ENCODE data around the gene MAP4K2. TPM values are rescaled to one million over a fixed set of nuclear protein-coding genes. Genes with fewer than 3 reads are reported as not detected.
A peak's percentile ranks its signal among the peaks of the same experiment; 100 is the strongest.

Gene MAP4K2
- total RNA-seq, 4 donors from 2014 or later = 11.1 to 25.0 (median 17.1) TPM

DNA sequence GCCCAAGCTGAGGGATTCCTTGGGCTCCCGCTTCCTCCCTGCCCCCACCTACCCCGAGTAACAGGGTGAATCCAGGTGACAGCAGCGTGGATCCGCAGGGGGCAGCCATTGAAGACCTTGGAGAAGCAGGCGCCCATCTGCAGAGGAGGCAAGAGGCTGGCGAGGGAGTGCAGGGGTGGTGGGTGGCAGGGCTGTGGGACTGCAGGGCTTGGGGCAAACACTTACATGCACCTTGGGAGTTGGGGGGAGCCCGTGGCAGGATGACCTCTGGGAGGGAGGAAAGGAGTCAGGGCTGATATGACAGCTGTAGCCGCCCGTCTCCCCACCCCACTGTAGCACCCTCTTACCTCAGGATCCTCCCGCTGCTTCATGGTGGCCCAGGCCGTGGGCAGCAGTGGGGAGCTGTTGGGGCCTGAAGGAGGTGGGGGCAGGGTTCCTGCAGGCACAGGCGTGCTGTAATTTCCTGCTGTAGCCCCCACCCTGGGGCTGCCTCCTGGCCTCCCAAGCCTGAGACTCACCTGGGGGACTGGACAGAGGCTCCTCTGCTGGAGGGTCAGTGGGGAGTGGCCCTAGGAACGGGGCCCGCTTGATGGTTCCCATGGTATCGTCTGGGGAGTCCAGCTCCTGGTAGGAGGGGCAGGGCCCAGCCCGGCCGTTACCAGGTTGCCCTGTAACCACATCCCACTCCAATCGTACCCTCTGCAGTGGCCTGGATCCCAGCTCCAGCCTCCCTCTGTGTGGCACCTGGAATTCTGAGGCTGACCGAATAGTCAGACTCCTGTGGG lies 6.1 kb downstream of the MAP4K2 start:
- Histone ChIP-seq H3K4me1 (peaks cover 6 to 20% (median 6%) of the 10 kb centered on the region in 4 donors), H3K27me3 (no peaks in the 10 kb centered on the region), H3K27ac (replicated peaks in 1 of 4) (no peak overlapping the region), H3K36me3 (peaks cover 16 to 78% (median 52%) of the 10 kb centered on the region in 4 donors), H3K9me3 (no peaks in the 10 kb centered on the region), H3K4me3 (no peak overlapping the region)
- intact Hi-C loops (cut with DNase I) = no loop called here
- TF ChIP-seq CTCF (IDR thresholded peaks at IDR 0.05) (no peak), EP300 (IDR thresholded peaks at IDR 0.05) (no peak), POLR2A (IDR thresholded peaks at IDR 0.05; ENCODE audit: low read depth) (no peak), POLR2AphosphoS5 (IDR thresholded peaks at IDR 0.05) (no peak)
- 85% methylated on average over 6 of the region's 19 CpGs for WGBS
- DNase-seq (ENCODE audit: extremely low spot score) = no peak

DNA sequence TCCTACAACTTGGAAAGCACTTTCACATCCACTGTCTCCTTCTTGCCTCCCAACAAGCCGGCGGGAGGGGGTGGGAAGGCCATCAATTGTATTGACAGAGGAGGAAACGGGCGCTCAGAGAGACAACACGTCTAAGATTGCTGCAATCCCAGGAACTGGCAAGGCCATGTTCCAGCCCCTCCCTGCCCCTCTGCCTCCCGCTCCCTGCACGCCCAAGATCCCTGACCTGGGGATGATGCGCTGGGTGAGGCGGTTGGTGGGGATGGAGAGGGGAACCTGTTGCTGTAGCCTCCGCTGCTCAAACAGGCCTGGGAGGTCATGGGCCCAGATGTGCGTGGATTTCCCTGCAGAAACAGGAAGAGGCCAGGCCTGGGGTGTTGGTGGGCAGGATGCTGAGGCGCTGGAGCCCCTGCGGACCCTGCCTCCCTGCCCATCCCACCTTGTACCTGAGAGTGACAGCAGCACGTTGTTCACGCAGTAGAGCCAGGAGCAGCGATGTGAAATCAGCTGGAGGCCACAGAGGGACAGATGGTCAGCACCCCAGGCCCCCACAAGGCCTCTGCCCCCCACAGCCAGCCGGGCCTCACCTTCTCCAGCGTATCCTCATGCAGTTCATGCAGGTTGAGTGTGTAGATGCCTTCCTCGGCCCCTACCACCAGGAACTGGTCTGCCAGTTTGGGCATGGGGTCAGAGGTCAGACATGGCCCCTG lies 6.8 kb downstream of the MAP4K2 start:
- DNase-seq (ENCODE audit: extremely low spot score) = no peak
- peaks cover 0 to 12% (median 3%) of the 10 kb centered on the region in 4 donors for H3K4me1 ChIP-seq
- no peak overlapping the region for H3K4me3 ChIP-seq
- no peak overlapping the region for H3K27ac ChIP-seq (replicated peaks in 1 of 4)
- 84% methylated on average over 9 of the region's 19 CpGs for WGBS
- no peaks in the 10 kb centered on the region for H3K9me3 ChIP-seq
- H3K27me3 ChIP-seq = no peaks in the 10 kb centered on the region
- intact Hi-C loops (cut with DNase I) = no loop called here
- H3K36me3 ChIP-seq = peaks cover 18 to 86% (median 59%) of the 10 kb centered on the region in 4 donors
- TF ChIP-seq POLR2A (IDR thresholded peaks at IDR 0.05; ENCODE audit: low read depth) (no peak), CTCF (IDR thresholded peaks at IDR 0.05) (no peak), POLR2AphosphoS5 (IDR thresholded peaks at IDR 0.05) (no peak), EP300 (IDR thresholded peaks at IDR 0.05) (no peak)

DNA sequence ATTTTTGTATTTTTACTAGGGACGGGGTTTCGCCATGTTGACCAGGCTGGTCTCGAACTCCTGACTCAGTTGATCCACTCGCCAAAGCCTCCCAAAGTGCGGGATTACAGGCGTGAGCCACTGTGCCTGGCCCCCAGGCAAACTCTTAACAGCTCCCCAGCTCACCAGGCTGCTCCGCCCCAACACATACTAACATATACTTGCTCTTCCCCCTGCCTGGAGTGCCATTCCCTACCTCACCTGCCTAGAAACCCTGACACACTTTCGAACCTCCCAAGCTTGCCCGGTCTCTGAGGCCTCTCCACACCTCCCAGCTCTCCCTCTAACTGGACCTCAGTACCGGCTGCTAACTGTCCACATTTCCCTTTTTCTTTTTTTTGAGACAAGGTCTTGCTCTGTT lies 8.5 kb downstream of the MAP4K2 start:
- Histone ChIP-seq H3K27ac (replicated peaks in 1 of 4) (no peak overlapping the region), H3K9me3 (no peaks in the 10 kb centered on the region), H3K36me3 (peaks cover 18 to 88% (median 68%) of the 10 kb centered on the region in 4 donors), H3K4me1 (peaks cover 0 to 6% (median 2%) of the 10 kb centered on the region in 4 donors), H3K4me3 (no peak overlapping the region), H3K27me3 (no peaks in the 10 kb centered on the region)
- TF ChIP-seq POLR2A (IDR thresholded peaks at IDR 0.05; ENCODE audit: low read depth) (no peak), EP300 (IDR thresholded peaks at IDR 0.05) (no peak), CTCF (IDR thresholded peaks at IDR 0.05) (no peak), POLR2AphosphoS5 (IDR thresholded peaks at IDR 0.05) (no peak)
- intact Hi-C loops (cut with DNase I) = no loop called here
- 91% methylated on average over 10 of the region's 10 CpGs for WGBS
- DNase-seq (ENCODE audit: extremely low spot score) = no peak

DNA sequence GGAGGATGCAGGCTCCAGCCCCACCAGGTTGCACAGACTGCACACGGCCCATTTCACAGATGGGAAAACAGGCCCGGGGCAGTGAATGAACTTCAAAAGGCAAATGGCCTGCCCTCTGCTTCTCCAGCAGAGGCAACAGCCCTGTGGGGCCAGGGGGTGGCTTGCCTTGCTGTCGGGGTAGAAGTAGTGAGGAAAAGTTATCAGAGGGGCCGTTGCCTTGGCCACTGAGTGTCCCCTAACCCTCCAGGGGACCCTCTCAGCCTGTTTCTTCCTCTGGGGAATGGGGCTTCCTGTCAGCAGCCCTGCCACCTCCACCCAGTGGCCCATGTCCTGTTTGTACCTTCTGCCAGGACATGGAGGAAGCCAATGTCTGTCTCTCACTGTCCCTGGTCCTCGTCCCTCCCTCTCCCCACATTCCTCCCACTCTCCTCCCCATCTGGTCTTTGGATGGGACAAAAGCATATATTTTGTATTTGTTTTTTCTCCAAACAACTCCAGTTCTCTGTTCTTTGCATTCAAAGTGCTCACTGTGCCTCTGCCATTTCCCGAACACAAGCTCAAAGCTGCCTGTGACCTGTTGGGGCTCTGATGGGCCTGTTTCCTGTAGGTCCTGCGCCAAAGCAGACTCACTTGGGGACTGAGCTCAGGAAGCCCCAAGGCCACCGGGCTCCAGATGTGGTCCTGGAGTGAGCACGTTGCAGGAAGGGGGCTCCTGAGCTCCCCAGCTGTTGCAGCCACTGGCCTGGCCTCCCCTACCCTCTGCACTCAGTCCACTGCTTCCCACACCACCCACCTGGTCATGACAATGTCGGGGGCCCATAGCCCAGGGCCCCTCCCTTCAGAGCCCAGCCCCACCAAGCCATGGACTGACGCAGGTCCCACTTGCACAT lies 9.5 kb downstream of the MAP4K2 start:
- TF ChIP-seq POLR2A (IDR thresholded peaks at IDR 0.05; ENCODE audit: low read depth) (no peak), EP300 (IDR thresholded peaks at IDR 0.05) (no peak), CTCF (IDR thresholded peaks at IDR 0.05) (no peak), POLR2AphosphoS5 (IDR thresholded peaks at IDR 0.05) (no peak)
- intact Hi-C loops (cut with DNase I) = no loop called here
- Histone ChIP-seq H3K4me3 (no peak overlapping the region), H3K4me1 (peaks cover 0 to 6% (median 2%) of the 10 kb centered on the region in 4 donors), H3K27ac (replicated peaks in 1 of 4) (peak overlapping the region in 3 of 4 donors; percentile 7 to 18 (median 16)), H3K36me3 (peaks cover 18 to 88% (median 66%) of the 10 kb centered on the region in 4 donors), H3K27me3 (no peaks in the 10 kb centered on the region), H3K9me3 (no peaks in the 10 kb centered on the region)
- no peak for DNase-seq (ENCODE audit: extremely low spot score)
- WGBS = 75% methylated on average over 11 of the region's 11 CpGs
